Endothelial cell of umbilical vein (primary cell): Measurements from ENCODE around the gene HIGD1C.

Source experiments
- CTCF ChIP-seq, 2 donors: IDR thresholded peaks; 1 replicate in 1 of 2; 2 replicates in 1 of 2; pipeline ENCODE4 v1.5.1; 2011; ENCODE audit warnings: low read length in 2 of 2, mild to moderate bottlenecking in 2 of 2, moderate library complexity in 2 of 2, control low read depth in 1 of 2, inconsistent platforms in 1 of 2, low read depth in 1 of 2; ENCODE audit not compliant: insufficient read depth in 1 of 2; ENCODE audit errors: extremely low read depth in 1 of 2
- EZH2 ChIP-seq: IDR thresholded peaks from 2 replicates; pipeline ENCODE4 v1.6.1; 2012; ENCODE audit warnings: borderline replicate concordance, low read depth, mild to moderate bottlenecking, moderate library complexity, low read length, inconsistent platforms; ENCODE audit not compliant: severe bottlenecking
- FOS ChIP-seq: IDR thresholded peaks from 2 replicates; pipeline ENCODE4 v1.6.1; 2011; ENCODE audit warnings: mild to moderate bottlenecking, low read length, moderate library complexity, borderline replicate concordance; ENCODE audit not compliant: insufficient read depth
- GATA2 ChIP-seq: IDR thresholded peaks from 2 replicates; pipeline ENCODE4 v1.7.0; 2011; ENCODE audit warnings: low read depth, mild to moderate bottlenecking, moderate library complexity, mixed read lengths, low read length; ENCODE audit not compliant: insufficient read length, insufficient read depth
- MYC ChIP-seq: IDR thresholded peaks from one replicate; pipeline ENCODE4 v1.6.1; 2011; ENCODE audit warnings: mild to moderate bottlenecking, low read depth, low read length
- POLR2A ChIP-seq: IDR thresholded peaks from 2 replicates; pipeline ENCODE4 v1.6.1; 2012; ENCODE audit warnings: low read depth, mild to moderate bottlenecking, control low read depth, low read length
- POLR2AphosphoS5 ChIP-seq: IDR thresholded peaks from 2 replicates; pipeline ENCODE4 v1.6.1; 2012; ENCODE audit warnings: low read depth, mild to moderate bottlenecking, control low read depth, low read length, moderate library complexity; ENCODE audit not compliant: insufficient read depth

GRCh38 chr12:51019927-51020326 lies 67.6 kb downstream of the HIGD1C start:
- TF ChIP-seq CTCF (IDR thresholded peaks at IDR 0.05; ENCODE audit: extremely low read depth in 1 of 2, insufficient read depth in 1 of 2, low read depth in 1 of 2, low read length in 2 of 2) (no peak), MYC (no peak), GATA2 (no peak), POLR2AphosphoS5 (no peak), POLR2A (no peak), EZH2 (no peak), FOS (no peak)
